ENCODE data around the gene OSGIN1. TPM values are rescaled to one million over a fixed set of nuclear protein-coding genes. Genes with fewer than 3 reads are reported as not detected.

Gene OSGIN1, protein sequence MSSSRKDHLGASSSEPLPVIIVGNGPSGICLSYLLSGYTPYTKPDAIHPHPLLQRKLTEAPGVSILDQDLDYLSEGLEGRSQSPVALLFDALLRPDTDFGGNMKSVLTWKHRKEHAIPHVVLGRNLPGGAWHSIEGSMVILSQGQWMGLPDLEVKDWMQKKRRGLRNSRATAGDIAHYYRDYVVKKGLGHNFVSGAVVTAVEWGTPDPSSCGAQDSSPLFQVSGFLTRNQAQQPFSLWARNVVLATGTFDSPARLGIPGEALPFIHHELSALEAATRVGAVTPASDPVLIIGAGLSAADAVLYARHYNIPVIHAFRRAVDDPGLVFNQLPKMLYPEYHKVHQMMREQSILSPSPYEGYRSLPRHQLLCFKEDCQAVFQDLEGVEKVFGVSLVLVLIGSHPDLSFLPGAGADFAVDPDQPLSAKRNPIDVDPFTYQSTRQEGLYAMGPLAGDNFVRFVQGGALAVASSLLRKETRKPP
- 3.7 and 6.1 TPM in 2 replicates for total RNA-seq

DNA sequence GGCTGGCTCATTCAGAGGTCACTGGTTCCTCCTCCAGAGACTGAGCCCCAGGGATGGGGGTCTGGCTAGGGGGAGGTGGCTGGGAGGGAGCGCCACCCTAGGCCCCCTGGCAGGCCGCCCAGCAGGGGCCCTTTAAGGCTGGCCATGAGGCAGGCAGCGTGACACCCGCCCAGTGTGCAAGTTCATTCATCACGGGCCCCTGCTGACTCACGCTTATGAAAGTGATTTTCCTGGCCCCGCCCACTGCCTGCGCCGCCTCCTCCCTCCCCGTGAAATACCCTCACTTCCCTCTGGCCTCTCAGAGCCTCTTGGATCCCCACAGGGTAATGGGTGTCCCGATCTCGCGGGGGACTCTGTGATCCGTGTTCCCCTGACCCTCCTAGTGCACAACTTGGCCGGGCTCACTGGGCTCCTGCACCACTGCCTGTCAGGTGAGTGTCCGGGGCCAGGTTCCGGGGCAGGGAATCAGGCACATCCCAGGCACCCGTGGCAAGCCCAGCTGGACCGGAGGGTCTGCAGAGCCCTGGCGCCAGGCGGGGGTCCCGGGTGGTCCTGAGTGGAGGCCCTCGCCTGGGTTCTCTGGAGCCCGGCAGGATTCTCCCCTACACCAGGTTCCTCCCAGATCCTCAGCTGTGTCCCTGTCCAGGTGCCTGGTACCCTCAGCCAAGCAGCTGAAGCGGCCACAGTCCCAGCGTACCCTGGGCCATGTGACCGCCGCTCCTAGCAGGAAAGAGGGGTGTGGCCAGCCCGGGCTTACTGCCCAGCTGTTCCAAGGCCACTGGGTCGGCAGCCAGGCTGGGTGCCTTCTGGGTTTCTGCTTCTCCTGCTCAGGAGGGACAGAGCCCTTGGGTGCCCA is at the start of gene OSGIN1:
Gene OSGIN1 (plus strand): TSS at position 301 of the 856 bp plus-strand sequence. CDS start 4,432 bp downstream, outside the sequence.
- DNase-seq (ENCODE audit: low read depth) = peak; percentile 44
- no peak for TF ChIP-seq CTCF (conservative IDR thresholded peaks at IDR 0.05; ENCODE audit: low read depth, low read length)

DNA sequence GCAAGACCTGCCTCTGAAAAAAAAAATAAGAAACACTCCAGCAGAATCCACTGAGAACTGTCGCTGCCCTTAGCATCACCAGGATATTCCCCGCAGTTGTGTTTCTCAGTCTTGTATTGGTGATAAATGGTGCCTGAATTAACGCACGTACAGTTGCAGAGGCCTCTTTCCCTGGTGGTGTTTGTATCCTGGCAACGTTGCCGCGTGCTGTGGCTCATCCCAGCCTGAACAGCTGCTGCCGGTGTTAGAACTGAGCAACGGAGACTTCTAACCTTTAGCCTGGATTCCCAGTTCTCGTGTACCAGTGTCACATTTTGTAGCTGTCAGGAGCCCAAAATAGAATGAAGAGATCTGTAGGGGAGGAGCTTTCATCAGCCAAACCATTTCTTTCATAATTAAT is 49.3 kb upstream of the OSGIN1 start:
- DNase-seq (ENCODE audit: low read depth) = no peak
- H3K4me3 ChIP-seq (ENCODE audit: low read depth, low read length) = no peak overlapping the region
- no peak for TF ChIP-seq CTCF (conservative IDR thresholded peaks at IDR 0.05; ENCODE audit: low read depth, low read length)

More for the DNA sequence above, at the start of gene OSGIN1:
- peak within 1 kb of the TSS; percentile 91 for H3K4me3 ChIP-seq (ENCODE audit: low read depth, low read length)

DNA sequence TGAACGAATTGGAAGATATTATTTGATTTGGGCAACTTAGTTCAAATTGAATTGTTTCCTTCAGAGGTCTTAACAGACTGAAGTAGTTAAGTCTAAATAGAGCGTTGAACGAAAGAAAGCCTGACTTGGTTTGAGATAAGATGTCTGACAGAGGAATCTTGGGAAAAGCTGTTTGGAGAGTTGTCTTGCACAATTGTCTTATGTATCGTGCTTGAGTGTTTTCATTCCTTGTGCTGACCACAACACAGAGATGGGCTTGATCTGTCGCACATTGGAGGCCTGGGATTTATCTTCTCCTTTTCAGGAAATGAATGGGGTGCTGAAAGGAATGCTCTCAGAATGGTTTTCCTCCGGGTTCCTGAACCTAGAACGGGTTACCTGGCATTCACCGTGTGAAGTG is 46.4 kb upstream of the OSGIN1 start:
- no peak for DNase-seq (ENCODE audit: low read depth)
- no peak overlapping the region for H3K4me3 ChIP-seq (ENCODE audit: low read depth, low read length)
- no peak for TF ChIP-seq CTCF (conservative IDR thresholded peaks at IDR 0.05; ENCODE audit: low read depth, low read length)

GRCh38 chr16:83907111-83907510 is 45.9 kb upstream of the OSGIN1 start:
- H3K4me3 ChIP-seq (ENCODE audit: low read depth, low read length) = no peak overlapping the region
- TF ChIP-seq CTCF (conservative IDR thresholded peaks at IDR 0.05; ENCODE audit: low read depth, low read length) = no peak
- DNase-seq (ENCODE audit: low read depth) = no peak

DNA sequence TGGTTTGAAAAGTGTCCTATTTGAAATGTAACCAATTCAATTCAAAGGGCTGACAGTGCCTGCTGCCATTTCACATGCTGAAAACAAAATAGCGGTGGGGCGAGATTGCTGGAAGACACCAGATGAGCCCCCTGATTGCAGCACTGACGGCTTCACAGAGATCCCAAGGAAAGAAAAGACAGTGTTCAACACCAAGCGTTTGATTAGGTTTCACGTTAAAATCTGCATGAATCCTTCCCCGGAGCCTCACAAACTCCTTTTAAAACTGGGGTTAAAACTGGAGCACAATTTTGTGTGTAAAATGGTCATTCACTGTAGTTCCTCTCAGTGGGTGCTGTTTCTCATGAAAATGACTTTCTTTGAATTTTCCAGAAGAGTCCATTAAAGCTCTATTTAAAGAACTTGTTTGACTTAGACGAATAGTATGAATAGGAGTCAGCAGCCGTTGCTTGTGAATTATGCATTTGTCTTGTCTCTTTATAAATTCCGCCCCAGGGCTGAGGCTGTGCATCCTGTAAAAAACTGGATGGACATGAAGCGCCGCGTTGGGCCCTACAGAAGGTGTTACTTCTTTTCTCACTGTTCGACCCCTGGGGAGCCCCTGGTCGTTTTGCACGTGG is 45.3 kb upstream of the OSGIN1 start:
- H3K4me3 ChIP-seq (ENCODE audit: low read depth, low read length) = no peak overlapping the region
- DNase-seq (ENCODE audit: low read depth) = no peak
- TF ChIP-seq CTCF (conservative IDR thresholded peaks at IDR 0.05; ENCODE audit: low read depth, low read length) = no peak

DNA sequence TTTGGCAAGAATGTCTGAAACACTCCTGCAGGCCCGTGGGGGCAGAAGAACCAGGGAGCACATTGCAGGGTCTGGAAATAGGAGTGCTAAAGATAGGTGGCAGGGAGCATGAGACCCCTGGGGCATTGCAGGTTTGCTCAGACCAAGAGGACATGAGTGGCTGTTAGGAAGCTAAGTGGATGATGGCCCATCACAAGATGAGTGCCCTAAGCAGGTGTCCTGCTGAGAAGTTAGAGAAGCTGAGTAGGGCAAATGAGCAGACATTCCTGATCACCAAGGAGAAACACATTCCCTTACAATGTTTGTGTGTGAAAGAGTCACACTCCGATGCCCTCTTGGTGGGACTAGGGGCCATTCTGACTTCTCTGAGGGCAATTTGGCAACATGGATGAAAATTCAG is 44.2 kb upstream of the OSGIN1 start:
- no peak for DNase-seq (ENCODE audit: low read depth)
- H3K4me3 ChIP-seq (ENCODE audit: low read depth, low read length) = no peak overlapping the region
- no peak for TF ChIP-seq CTCF (conservative IDR thresholded peaks at IDR 0.05; ENCODE audit: low read depth, low read length)
